ENCODE measurements around the gene PAIP2.

Gene PAIP2

DNA sequence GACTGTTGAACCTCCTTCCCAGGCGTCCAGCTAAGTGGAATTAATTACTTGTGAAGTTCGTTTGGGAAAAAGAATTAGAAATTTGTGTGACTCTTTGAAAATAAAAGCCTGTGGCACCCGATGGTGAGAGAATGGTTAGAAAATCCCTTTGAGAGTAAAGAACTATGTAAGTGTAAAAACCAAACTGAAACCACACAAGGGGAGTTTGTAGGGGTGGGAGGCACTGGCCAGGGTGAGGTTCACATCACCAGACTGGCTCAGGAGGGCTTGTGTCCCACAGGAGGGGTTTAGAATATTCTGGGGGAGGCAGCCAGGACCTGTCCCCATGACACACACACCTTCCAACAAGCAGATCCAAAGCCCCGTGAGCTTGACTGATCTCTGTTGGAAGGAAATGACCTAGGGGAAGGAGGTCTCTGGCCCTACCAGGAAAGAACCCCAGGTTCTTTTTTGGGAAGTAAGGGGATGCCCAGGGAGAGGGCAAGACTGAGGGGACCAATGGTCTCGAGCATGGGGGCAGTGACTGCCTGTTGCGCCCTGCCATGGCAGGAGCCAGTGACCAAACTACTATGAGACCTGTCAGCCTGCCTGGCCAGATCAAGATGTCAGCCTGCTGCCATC, 58.0 kb downstream of the PAIP2 start:
- CTCF ChIA-PET = interaction anchor here (0.6 to 1.8 kb wide), 3 partner anchors 14 to 114 kb away, joined by 3 to 5 read pairs (median 3); no protein-coding TSS in a partner anchor
- Histone ChIP-seq H3K36me3 (ENCODE audit: control insufficient read depth in 4 of 4, insufficient read depth in 4 of 4, low read length in 3 of 4) (peaks cover 3 to 18% (median 6%) of the 10 kb centered on the region in 4 experiments), H3K4me1 (ENCODE audit: control extremely low read depth in 1 of 4, control insufficient read depth in 4 of 4, insufficient read depth in 4 of 4, low read length in 3 of 4) (peaks cover 8 to 26% (median 25%) of the 10 kb centered on the region in 4 experiments), H3K27me3 (replicated peaks in 2 of 5; ENCODE audit: control insufficient read depth in 4 of 5, insufficient read depth in 5 of 5, low read length in 4 of 5) (no peaks in the 10 kb centered on the region), H3K4me3 (ENCODE audit: control insufficient read depth in 1 of 7, extremely low read depth in 1 of 7, insufficient read depth in 4 of 7, low read depth in 2 of 7, low read length in 6 of 7) (no peak overlapping the region), H3K27ac (ENCODE audit: insufficient read depth in 1 of 2, low read depth in 1 of 2, low read length in 2 of 2, poor library complexity in 1 of 2, severe bottlenecking in 2 of 2) (no peak overlapping the region), H3K9me3 (ENCODE audit: control extremely low read depth in 1 of 5, control insufficient read depth in 4 of 5, insufficient read depth in 2 of 5, low read depth in 1 of 5, low read length in 4 of 5) (no peaks in the 10 kb centered on the region)
- WGBS (ENCODE audit: insufficient coverage) = 93% methylated on average over 3 of the region's 6 CpGs
- no peak for DNase-seq
- POLR2A ChIA-PET = no interaction called here

DNA sequence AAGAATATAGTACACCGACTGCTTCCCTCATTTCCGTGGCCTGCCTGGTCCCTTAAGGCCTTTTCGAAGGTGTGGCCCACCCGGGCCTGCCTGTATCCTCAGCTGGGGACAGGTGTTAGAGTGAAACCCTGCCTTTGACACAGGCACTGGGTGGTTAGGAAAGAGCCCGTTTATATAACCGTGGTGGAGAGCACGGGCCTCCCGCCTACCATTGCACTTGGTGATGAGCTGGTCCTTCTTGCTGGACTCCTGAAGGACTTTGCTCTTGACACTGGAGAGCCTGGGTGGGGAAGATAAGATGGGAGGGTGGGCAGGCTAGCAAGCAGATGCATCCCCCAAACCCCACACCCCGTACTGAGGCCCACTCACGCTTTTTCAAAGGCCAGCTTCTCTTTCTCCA, 59.9 kb downstream of the PAIP2 start:
- WGBS (ENCODE audit: insufficient coverage) = 89% methylated on average over 8 of the region's 10 CpGs
- H3K36me3 ChIP-seq (ENCODE audit: control insufficient read depth in 4 of 4, insufficient read depth in 4 of 4, low read length in 3 of 4) = peaks cover 0 to 7% (median 4%) of the 10 kb centered on the region in 4 experiments
- H3K27ac ChIP-seq (ENCODE audit: insufficient read depth in 1 of 2, low read depth in 1 of 2, low read length in 2 of 2, poor library complexity in 1 of 2, severe bottlenecking in 2 of 2) = no peak overlapping the region
- CTCF ChIA-PET = interaction anchor here (1.0 to 4.4 kb wide), 11 partner anchors 9 to 113 kb away, joined by 3 to 60 read pairs (median 5); partner anchors contain the start of genes MZB1 and PROB1
- H3K4me3 ChIP-seq (ENCODE audit: control insufficient read depth in 1 of 7, extremely low read depth in 1 of 7, insufficient read depth in 4 of 7, low read depth in 2 of 7, low read length in 6 of 7) = no peak overlapping the region
- peaks cover 10 to 21% (median 17%) of the 10 kb centered on the region in 4 experiments for H3K4me1 ChIP-seq (ENCODE audit: control extremely low read depth in 1 of 4, control insufficient read depth in 4 of 4, insufficient read depth in 4 of 4, low read length in 3 of 4)
- H3K9me3 ChIP-seq (ENCODE audit: control extremely low read depth in 1 of 5, control insufficient read depth in 4 of 5, insufficient read depth in 2 of 5, low read depth in 1 of 5, low read length in 4 of 5) = no peaks in the 10 kb centered on the region
- POLR2A ChIA-PET = no interaction called here
- DNase-seq = no peak
- H3K27me3 ChIP-seq (replicated peaks in 2 of 5; ENCODE audit: control insufficient read depth in 4 of 5, insufficient read depth in 5 of 5, low read length in 4 of 5) = no peaks in the 10 kb centered on the region

DNA sequence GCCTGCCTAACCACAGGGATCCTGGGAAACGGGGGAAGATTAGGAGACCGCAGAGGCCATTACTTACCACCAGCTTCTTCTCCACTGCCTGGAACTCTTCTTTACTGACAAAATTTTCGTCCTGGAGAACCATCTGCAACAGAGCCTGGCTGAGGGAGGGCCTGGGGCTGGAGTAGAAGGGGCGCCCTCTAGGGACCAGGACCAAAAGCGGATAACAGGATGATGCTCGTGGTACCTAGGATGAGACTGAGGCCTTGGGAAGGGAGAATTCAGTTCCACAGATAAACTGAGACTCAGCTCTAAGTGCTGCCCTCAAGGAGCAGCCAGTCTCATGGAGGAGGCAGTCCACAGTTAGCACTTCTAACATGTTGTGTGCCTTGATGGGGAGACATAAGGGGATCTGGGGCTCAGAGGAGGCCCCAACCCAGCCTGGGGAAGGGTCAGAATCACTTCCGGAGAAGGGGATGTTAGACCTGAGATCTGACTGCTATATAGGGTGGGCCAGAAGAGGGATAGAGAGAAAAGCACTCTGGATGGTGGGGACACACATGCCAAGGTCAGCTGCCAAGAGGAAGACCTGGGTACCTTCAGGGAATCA, 61.0 kb downstream of the PAIP2 start:
- H3K27me3 ChIP-seq (replicated peaks in 2 of 5; ENCODE audit: control insufficient read depth in 4 of 5, insufficient read depth in 5 of 5, low read length in 4 of 5) = no peaks in the 10 kb centered on the region
- H3K36me3 ChIP-seq (ENCODE audit: control insufficient read depth in 4 of 4, insufficient read depth in 4 of 4, low read length in 3 of 4) = peaks cover 0 to 3% (median 1%) of the 10 kb centered on the region in 4 experiments
- POLR2A ChIA-PET = interaction anchor here (0.7 to 1.2 kb wide), 3 partner anchors 10 to 131 kb away, joined by 3 read pairs; partner anchors contain the start of gene PAIP2
- peak overlapping the region in 1 of 7 experiments; percentile 81 for H3K4me3 ChIP-seq (ENCODE audit: control insufficient read depth in 1 of 7, extremely low read depth in 1 of 7, insufficient read depth in 4 of 7, low read depth in 2 of 7, low read length in 6 of 7)
- 47% methylated on average over 4 of the region's 7 CpGs for WGBS (ENCODE audit: insufficient coverage)
- H3K4me1 ChIP-seq (ENCODE audit: control extremely low read depth in 1 of 4, control insufficient read depth in 4 of 4, insufficient read depth in 4 of 4, low read length in 3 of 4) = peaks cover 11 to 24% (median 19%) of the 10 kb centered on the region in 4 experiments
- H3K9me3 ChIP-seq (ENCODE audit: control extremely low read depth in 1 of 5, control insufficient read depth in 4 of 5, insufficient read depth in 2 of 5, low read depth in 1 of 5, low read length in 4 of 5) = no peaks in the 10 kb centered on the region
- CTCF ChIA-PET = interaction anchor here (0.7 to 4.4 kb wide), 19 partner anchors 8 to 161 kb away, joined by 3 to 60 read pairs (median 4); partner anchors contain the start of genes MZB1 and PROB1
- no peak overlapping the region for H3K27ac ChIP-seq (ENCODE audit: insufficient read depth in 1 of 2, low read depth in 1 of 2, low read length in 2 of 2, poor library complexity in 1 of 2, severe bottlenecking in 2 of 2)
- peak in 2 of 3 donors; percentile 50 to 54 for DNase-seq

DNA sequence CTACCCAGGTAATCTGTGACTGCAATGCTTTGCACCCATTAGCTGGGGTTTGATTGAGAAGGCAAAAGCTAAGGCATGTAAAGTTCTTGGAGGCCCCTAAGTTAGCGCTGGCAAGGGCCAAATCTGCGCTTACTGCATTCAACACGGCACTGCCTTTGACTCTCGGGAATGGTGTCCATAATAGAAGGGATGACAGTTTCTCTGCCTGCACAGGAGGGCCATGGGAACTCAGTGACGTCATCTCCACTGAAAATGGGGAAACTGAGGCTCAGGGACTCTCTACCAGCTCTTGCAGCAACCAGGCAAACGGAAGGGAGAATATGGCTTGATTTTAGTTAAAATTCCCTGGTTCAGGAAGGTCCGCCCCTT, 61.7 kb downstream of the PAIP2 start:
- Histone ChIP-seq H3K4me1 (ENCODE audit: control extremely low read depth in 1 of 4, control insufficient read depth in 4 of 4, insufficient read depth in 4 of 4, low read length in 3 of 4) (peaks cover 15 to 27% (median 21%) of the 10 kb centered on the region in 4 experiments), H3K27me3 (replicated peaks in 2 of 5; ENCODE audit: control insufficient read depth in 4 of 5, insufficient read depth in 5 of 5, low read length in 4 of 5) (no peaks in the 10 kb centered on the region), H3K9me3 (ENCODE audit: control extremely low read depth in 1 of 5, control insufficient read depth in 4 of 5, insufficient read depth in 2 of 5, low read depth in 1 of 5, low read length in 4 of 5) (no peaks in the 10 kb centered on the region), H3K27ac (ENCODE audit: insufficient read depth in 1 of 2, low read depth in 1 of 2, low read length in 2 of 2, poor library complexity in 1 of 2, severe bottlenecking in 2 of 2) (peak overlapping the region; percentile 56 to 84), H3K4me3 (ENCODE audit: control insufficient read depth in 1 of 7, extremely low read depth in 1 of 7, insufficient read depth in 4 of 7, low read depth in 2 of 7, low read length in 6 of 7) (peak overlapping the region; percentile 39 to 82 (median 71)), H3K36me3 (ENCODE audit: control insufficient read depth in 4 of 4, insufficient read depth in 4 of 4, low read length in 3 of 4) (peaks cover 0 to 3% (median 1%) of the 10 kb centered on the region in 4 experiments)
- DNase-seq = peak in 2 of 3 donors; percentile 35 to 37
- POLR2A ChIA-PET = interaction anchor here (0.7 kb wide), 1 partner anchor 132 kb away, joined by 3 read pairs; no protein-coding TSS in a partner anchor
- WGBS (ENCODE audit: insufficient coverage) = 18% methylated on average over 7 of the region's 7 CpGs
- CTCF ChIA-PET = interaction anchor here (0.7 to 4.4 kb wide), 14 partner anchors 11 to 160 kb away, joined by 3 to 60 read pairs (median 4); partner anchors contain the start of genes MZB1 and PROB1

DNA sequence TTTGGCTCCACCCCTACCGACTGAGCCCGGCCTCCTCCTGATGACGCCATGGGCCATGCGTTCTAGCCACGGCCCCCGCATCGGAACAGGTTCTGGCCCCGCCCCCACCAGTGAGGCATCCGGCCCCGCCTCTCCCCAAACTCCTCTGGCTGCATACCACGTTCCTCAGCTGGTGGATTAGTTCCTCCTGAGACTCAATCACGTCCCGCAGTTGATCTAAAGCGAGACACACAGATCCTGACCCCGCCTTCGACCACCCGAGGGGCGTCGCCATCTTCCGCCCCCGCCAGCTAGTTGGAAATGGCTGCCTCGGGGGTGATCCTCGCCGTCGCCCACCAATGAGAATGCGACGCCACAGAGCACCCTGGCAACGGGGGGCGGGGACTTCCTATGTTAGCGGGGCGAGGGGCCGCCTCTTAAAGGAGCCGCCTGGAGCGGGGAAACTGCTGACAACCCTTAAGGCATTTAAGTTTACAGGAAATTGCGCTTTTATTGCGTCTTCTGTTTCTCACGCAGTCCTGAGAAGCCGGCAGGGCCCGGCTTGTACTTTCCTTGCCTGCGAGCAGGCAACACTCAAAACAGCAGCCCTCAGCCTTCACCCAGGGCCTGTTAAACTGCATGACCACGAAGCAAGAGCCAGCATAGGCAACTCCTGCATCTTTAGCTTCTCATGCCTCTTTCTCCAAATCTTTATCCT, 62.3 kb downstream of the PAIP2 start, which contains the start of gene SPATA24:
Gene SPATA24 (minus strand): TSS at position 303 of the 697 bp plus-strand sequence. CDS start 29 bp downstream, at position 274.
- WGBS (ENCODE audit: insufficient coverage) = 0% methylated on average over 40 of the region's 41 CpGs
- peak; percentile 98 to 99 (median 99) for DNase-seq
- ChIA-PET CTCF (interaction anchor here (0.9 to 4.4 kb wide), 12 partner anchors 11 to 160 kb away, joined by 3 to 60 read pairs (median 4); partner anchors contain the start of genes MZB1 and PROB1), POLR2A (no interaction called here)
- Histone ChIP-seq H3K9me3 (ENCODE audit: control extremely low read depth in 1 of 5, control insufficient read depth in 4 of 5, insufficient read depth in 2 of 5, low read depth in 1 of 5, low read length in 4 of 5) (no peaks in the 10 kb centered on the region), H3K27me3 (replicated peaks in 2 of 5; ENCODE audit: control insufficient read depth in 4 of 5, insufficient read depth in 5 of 5, low read length in 4 of 5) (no peaks in the 10 kb centered on the region), H3K4me1 (ENCODE audit: control extremely low read depth in 1 of 4, control insufficient read depth in 4 of 4, insufficient read depth in 4 of 4, low read length in 3 of 4) (peaks cover 15 to 27% (median 21%) of the 10 kb centered on the region in 4 experiments), H3K36me3 (ENCODE audit: control insufficient read depth in 4 of 4, insufficient read depth in 4 of 4, low read length in 3 of 4) (peaks cover 0 to 3% (median 1%) of the 10 kb centered on the region in 4 experiments), H3K4me3 (ENCODE audit: control insufficient read depth in 1 of 7, extremely low read depth in 1 of 7, insufficient read depth in 4 of 7, low read depth in 2 of 7, low read length in 6 of 7) (peak within 1 kb of the TSS; percentile 39 to 82 (median 71)), H3K27ac (ENCODE audit: insufficient read depth in 1 of 2, low read depth in 1 of 2, low read length in 2 of 2, poor library complexity in 1 of 2, severe bottlenecking in 2 of 2) (peak within 1 kb of the TSS; percentile 56 to 84)

DNA sequence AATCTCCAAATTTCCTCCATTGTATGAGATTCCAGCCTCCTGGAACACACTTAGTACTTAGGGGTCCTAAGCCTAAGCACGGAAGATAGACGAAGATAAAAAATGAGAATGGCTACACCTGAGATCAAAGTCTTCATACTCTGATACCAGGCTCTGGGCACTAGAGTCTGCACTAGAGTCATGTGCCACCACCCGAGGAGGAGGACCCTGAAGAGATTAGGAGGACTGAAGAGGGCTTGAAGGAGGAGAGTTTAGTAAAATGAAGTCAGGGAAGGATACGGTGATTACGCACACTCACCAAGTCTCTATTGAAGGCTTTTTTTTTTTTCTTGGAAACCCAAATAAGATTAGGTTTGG, 62.8 kb downstream of the PAIP2 start:
- POLR2A ChIA-PET = no interaction called here
- H3K4me3 ChIP-seq (ENCODE audit: control insufficient read depth in 1 of 7, extremely low read depth in 1 of 7, insufficient read depth in 4 of 7, low read depth in 2 of 7, low read length in 6 of 7) = peak overlapping the region in 6 of 7 experiments; percentile 69 to 82 (median 73)
- no peaks in the 10 kb centered on the region for H3K9me3 ChIP-seq (ENCODE audit: control extremely low read depth in 1 of 5, control insufficient read depth in 4 of 5, insufficient read depth in 2 of 5, low read depth in 1 of 5, low read length in 4 of 5)
- peak overlapping the region; percentile 56 to 84 for H3K27ac ChIP-seq (ENCODE audit: insufficient read depth in 1 of 2, low read depth in 1 of 2, low read length in 2 of 2, poor library complexity in 1 of 2, severe bottlenecking in 2 of 2)
- H3K36me3 ChIP-seq (ENCODE audit: control insufficient read depth in 4 of 4, insufficient read depth in 4 of 4, low read length in 3 of 4) = peaks cover 0 to 3% (median under 1%) of the 10 kb centered on the region in 4 experiments
- CTCF ChIA-PET = interaction anchor here (0.9 to 4.4 kb wide), 8 partner anchors 10 to 109 kb away, joined by 3 to 60 read pairs (median 4); partner anchors contain the start of genes MZB1 and PROB1
- H3K27me3 ChIP-seq (replicated peaks in 2 of 5; ENCODE audit: control insufficient read depth in 4 of 5, insufficient read depth in 5 of 5, low read length in 4 of 5) = no peaks in the 10 kb centered on the region
- no peak for DNase-seq
- 87% methylated on average over 3 of the region's 5 CpGs for WGBS (ENCODE audit: insufficient coverage)
- peaks cover 15 to 27% (median 21%) of the 10 kb centered on the region in 4 experiments for H3K4me1 ChIP-seq (ENCODE audit: control extremely low read depth in 1 of 4, control insufficient read depth in 4 of 4, insufficient read depth in 4 of 4, low read length in 3 of 4)

Measured in common myeloid progenitor, CD34-positive (primary cell).